Effector memory CD8-positive, alpha-beta T cell (primary cell): Measurements from ENCODE around the gene ZBTB20.

ENCODE experiments used
- ATAC-seq: fragments of 150-1000 bp; cut with Tn5 transposase; replicated peaks from 2 replicates; pipeline ENCODE4 v1.10.0; 2021; ENCODE audit warnings: mild to moderate bottlenecking, moderate library complexity
- DNase-seq, 3 experiments: peaks; one replicate each; pipeline ENCODE4 v3.0.0; 2021
- H3K27ac Mint-ChIP-seq, 2 donors: one replicate each; pipeline ENCODE4 v1.8.0; 2022; ENCODE audit warnings: mild to moderate bottlenecking in 2 of 2, mixed read lengths in 2 of 2, moderate library complexity in 2 of 2
- H3K27me3 Mint-ChIP-seq, 2 donors: one replicate each; pipeline ENCODE4 v1.8.0; 2022; ENCODE audit warnings: mixed read lengths in 2 of 2
- H3K36me3 Mint-ChIP-seq: one replicate; pipeline ENCODE4 v1.8.0; 2022; ENCODE audit warnings: mild to moderate bottlenecking, moderate library complexity, mixed read lengths; ENCODE audit not compliant: insufficient read depth
- H3K4me1 Mint-ChIP-seq, 2 donors: one replicate each; pipeline ENCODE4 v1.8.0; 2022; ENCODE audit warnings: low read depth in 2 of 2, mixed read lengths in 2 of 2
- H3K4me3 Mint-ChIP-seq, 2 donors: one replicate each; pipeline ENCODE4 v1.8.0; 2022; ENCODE audit warnings: mild to moderate bottlenecking in 2 of 2, mixed read lengths in 2 of 2, moderate library complexity in 2 of 2
- H3K9me3 Mint-ChIP-seq, 2 donors: one replicate each; pipeline ENCODE4 v1.8.0; 2022; ENCODE audit warnings: mixed read lengths in 2 of 2

ZBTB20 gene

GRCh38 chr3:114712728-114713492 lies 434.2 kb downstream of the ZBTB20 start:
- DNase-seq (no peak), ATAC-seq (no peak)
- H3K9me3 Mint-ChIP-seq: no peaks in the 10 kb centered on the region
- peaks cover 1 to 5% of the 10 kb centered on the region in 2 donors for H3K4me1 Mint-ChIP-seq
- H3K36me3 Mint-ChIP-seq: no peaks in the 10 kb centered on the region
- no peaks in the 10 kb centered on the region for H3K27me3 Mint-ChIP-seq
- H3K27ac Mint-ChIP-seq: no peak overlapping the region
- no peak overlapping the region for H3K4me3 Mint-ChIP-seq

DNA sequence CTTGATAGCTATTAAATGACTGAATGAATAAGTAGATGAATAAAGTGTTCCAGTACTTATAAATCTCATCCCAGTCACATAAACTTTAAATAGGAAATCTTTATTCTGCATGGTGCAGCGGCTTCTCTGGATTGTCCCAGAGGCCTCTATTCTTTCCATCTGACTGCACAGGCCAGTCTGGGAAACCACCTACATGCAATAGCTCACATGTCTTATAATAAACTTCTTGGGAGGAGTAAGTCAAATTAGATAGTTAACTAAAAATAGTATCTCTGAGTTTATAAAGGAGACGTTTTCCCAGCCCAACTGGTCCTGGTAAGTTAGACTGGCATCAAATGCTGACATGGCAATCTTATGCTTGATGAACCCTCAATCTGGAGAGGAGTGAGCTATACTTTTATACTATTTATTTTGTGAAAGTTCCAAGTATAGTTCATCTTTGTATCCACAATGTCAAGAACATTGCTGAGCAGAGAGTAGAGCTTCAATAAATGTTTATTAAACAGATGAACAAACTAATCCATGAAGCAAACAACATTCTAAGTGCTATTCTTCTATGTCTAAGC lies 435.7 kb downstream of the ZBTB20 start:
- Mint-ChIP-seq H3K9me3 (no peaks in the 10 kb centered on the region), H3K4me3 (no peak overlapping the region), H3K36me3 (peaks cover 3% of the 10 kb centered on the region), H3K4me1 (peaks cover 1 to 10% of the 10 kb centered on the region in 2 donors), H3K27ac (no peak overlapping the region), H3K27me3 (no peaks in the 10 kb centered on the region)
- no peak for ATAC-seq
- no peak for DNase-seq

- Mint-ChIP-seq H3K27ac (no peak overlapping the region), H3K36me3 (peaks cover 3% of the 10 kb centered on the region), H3K27me3 (no peaks in the 10 kb centered on the region), H3K4me1 (peaks cover 1 to 17% of the 10 kb centered on the region in 2 donors), H3K4me3 (no peak overlapping the region), H3K9me3 (no peaks in the 10 kb centered on the region)
- DNase-seq (no peak), ATAC-seq (no peak)
These were observed 438.0 kb downstream of the ZBTB20 start for GRCh38 chr3:114709102-114709501.

DNA sequence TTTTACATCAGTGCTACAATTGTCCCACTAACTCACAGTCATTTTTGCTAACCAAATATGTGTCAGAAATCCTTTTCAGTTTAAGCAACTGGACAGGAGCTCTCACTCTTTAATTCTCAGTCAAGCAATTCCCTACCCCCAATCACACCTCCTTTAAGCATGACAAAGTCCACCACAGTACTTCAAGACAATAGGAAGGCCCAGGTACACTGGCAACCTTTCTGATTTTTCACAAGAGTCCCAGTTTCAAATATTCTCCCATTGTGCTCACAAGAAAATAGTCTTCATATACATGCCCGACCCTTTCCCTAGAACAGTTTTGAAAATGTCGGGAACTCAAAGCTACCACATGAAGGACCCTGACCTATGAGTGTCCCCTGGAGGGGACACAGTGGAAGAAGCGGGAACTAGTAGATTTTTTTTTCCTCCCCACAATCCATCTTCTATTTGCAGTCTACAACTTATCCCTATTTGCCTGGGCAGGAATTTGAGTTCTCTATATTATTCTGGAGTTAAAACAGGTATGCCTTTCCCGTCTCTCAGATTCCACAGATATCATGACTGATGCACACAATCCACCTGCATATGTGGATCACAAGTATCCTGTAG lies 439.7 kb downstream of the ZBTB20 start:
- ATAC-seq: no peak
- Mint-ChIP-seq H3K36me3 (peaks cover 3% of the 10 kb centered on the region), H3K27me3 (no peaks in the 10 kb centered on the region)

DNA sequence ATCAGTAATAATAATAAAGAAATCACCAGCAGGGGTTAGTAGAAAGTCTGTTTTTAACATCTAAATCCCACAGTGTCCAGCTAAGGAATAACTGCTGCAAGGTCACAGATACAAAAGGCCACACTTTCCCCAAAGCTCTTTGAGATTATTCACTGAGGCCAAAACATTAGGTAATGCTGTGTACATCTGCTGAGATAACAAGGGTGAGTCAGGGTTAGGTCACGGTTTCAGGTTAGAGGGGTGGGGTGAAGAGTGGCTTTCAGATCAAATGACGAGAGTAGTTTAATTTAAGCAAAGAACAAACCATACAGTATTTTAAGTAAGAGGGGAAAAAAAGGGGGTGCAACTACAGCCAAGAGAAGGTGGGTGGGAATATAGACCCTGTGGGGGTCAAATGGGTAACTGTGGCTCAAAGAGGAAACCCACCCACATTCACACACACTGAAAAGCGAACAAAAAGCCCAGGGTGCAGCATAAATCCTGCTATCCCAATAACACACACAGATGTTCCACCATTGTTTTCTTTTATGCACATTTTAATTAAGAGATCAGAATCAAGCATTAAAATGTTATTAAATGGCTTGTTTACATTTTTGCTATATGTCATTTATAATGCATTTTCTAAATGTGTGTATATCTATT lies 440.4 kb downstream of the ZBTB20 start:
- H3K36me3 Mint-ChIP-seq: peaks cover 3% of the 10 kb centered on the region
- no peak for DNase-seq
- H3K27ac Mint-ChIP-seq: no peak overlapping the region

More for the DNA sequence above, 439.7 kb downstream of the ZBTB20 start:
- DNase-seq: no peak
- H3K4me3 Mint-ChIP-seq: no peak overlapping the region
- H3K9me3 Mint-ChIP-seq: no peaks in the 10 kb centered on the region
- H3K4me1 Mint-ChIP-seq: peaks cover 1 to 17% of the 10 kb centered on the region in 2 donors
- no peak overlapping the region for H3K27ac Mint-ChIP-seq

DNA sequence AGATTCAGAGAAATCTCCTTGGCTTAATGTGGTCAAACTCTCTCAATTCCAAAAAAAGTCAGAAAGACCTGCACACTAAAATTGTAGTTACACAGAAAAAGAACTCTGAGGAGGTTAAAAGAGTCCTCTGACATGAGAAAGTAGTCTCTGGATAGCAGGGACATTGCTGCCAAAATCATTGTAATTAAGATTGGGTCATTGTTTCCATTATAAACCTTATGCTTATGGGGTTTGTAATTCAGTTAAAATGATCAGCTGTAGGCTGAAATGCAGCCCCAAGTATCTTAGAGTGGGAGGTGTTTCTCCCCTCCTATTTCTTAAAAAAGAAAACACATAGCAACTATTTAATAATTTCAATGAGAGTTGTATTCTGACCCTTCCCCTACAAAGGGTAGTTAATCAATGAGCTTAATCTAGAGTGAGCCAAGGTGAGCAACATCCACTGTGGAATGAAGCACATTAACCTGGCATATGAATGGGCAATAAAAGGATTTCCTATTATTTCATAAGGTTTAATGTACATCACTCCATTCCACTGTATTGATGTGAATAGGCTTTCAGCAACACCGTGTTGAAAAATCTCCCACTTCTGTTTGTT lies 446.4 kb downstream of the ZBTB20 start:
- Mint-ChIP-seq H3K36me3 (no peaks in the 10 kb centered on the region), H3K27me3 (no peaks in the 10 kb centered on the region), H3K9me3 (no peaks in the 10 kb centered on the region), H3K4me1 (peaks cover 0 to 13% of the 10 kb centered on the region in 2 donors), H3K27ac (no peak overlapping the region), H3K4me3 (no peak overlapping the region)
- no peak for DNase-seq
- no peak for ATAC-seq

More for the DNA sequence above, 440.4 kb downstream of the ZBTB20 start:
- Mint-ChIP-seq H3K27me3 (no peaks in the 10 kb centered on the region), H3K4me3 (no peak overlapping the region), H3K9me3 (no peaks in the 10 kb centered on the region), H3K4me1 (peaks cover 1 to 17% of the 10 kb centered on the region in 2 donors)
- ATAC-seq: no peak

DNA sequence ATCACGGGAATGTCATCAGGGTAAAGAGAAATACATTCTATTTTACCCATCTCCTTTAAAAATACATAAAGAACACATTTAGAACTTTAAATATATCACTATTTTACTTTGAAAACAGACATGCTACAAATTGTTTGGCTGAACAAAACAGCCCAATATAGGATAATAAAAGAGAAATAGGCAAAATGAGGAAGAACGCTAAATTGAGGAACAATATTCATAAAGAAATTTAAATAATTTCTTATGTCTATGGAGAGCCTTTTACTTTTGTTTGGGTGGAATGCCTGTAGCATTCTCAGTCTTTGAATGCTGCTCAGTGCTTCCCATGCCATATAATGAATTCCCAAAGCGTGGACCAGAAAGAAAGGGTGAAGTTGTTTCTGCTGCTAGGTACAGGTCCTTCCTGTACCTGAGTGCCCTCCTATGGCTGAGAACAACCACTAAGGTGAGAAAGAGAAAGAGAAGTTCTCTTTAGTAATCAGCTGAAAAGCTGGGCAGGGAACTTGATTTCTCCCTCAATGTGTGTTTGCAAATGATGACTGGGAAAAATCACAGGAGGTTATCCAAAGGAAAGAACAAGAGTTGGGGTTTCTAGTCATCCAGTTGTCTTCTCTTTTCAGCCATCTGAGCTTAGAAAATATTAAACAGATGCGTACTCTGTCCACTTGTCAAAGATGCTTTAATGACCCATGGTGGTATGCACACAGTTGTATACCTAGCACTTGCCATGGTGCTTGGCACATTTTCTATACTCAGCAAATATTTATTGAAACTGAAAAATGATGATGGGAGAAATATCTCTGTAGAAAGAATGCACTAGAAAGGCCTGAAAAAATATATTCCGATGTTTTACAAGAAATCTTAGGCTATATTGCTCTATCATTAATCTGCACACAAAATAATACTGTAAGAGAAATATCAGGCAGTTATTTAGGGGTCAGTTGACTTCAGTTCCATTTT lies 448.7 kb downstream of the ZBTB20 start:
- Mint-ChIP-seq H3K4me1 (peaks cover 0 to 7% of the 10 kb centered on the region in 2 donors), H3K27ac (no peak overlapping the region)

DNA sequence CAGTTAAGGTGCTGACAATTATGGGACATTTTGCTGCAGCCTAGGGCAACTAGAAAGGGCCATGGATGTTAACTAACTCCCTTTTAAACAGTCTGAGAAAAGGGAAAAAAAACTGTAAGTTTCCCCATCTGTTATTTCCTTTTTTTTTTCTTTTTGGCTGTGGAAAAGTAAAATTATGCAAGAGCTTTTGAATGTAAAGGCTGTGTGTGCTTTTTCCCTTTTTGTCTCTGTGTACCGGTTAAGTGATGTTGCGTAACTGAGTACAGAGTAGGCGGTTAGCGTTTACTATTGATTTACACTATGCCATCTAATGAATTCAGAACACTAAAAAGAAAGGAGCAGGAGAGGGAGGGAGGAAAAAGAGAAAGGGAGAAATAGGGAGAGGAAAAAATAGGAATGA lies 449.7 kb downstream of the ZBTB20 start:
- no peak overlapping the region for H3K27ac Mint-ChIP-seq
- H3K36me3 Mint-ChIP-seq: no peaks in the 10 kb centered on the region
- H3K4me3 Mint-ChIP-seq: no peak overlapping the region
- no peaks in the 10 kb centered on the region for H3K9me3 Mint-ChIP-seq
- DNase-seq (no peak), ATAC-seq (no peak)
- peaks cover 0 to 11% of the 10 kb centered on the region in 2 donors for H3K4me1 Mint-ChIP-seq
- H3K27me3 Mint-ChIP-seq: no peaks in the 10 kb centered on the region

More for the DNA sequence above, 448.7 kb downstream of the ZBTB20 start:
- Mint-ChIP-seq H3K9me3 (no peaks in the 10 kb centered on the region), H3K36me3 (no peaks in the 10 kb centered on the region), H3K4me3 (no peak overlapping the region), H3K27me3 (no peaks in the 10 kb centered on the region)
- ATAC-seq: no peak
- DNase-seq: no peak

- ATAC-seq: no peak
- no peaks in the 10 kb centered on the region for H3K27me3 Mint-ChIP-seq
- DNase-seq: no peak
- no peak overlapping the region for H3K27ac Mint-ChIP-seq
- H3K9me3 Mint-ChIP-seq: no peaks in the 10 kb centered on the region
- H3K36me3 Mint-ChIP-seq: no peaks in the 10 kb centered on the region
- H3K4me1 Mint-ChIP-seq: peaks cover 4 to 11% of the 10 kb centered on the region in 2 donors
- H3K4me3 Mint-ChIP-seq: no peak overlapping the region
These were observed 452.8 kb downstream of the ZBTB20 start for GRCh38 chr3:114694251-114694650.

GRCh38 chr3:114691871-114692270 lies 455.2 kb downstream of the ZBTB20 start:
- Mint-ChIP-seq H3K4me1 (peaks cover 4 to 8% of the 10 kb centered on the region in 2 donors), H3K36me3 (no peaks in the 10 kb centered on the region), H3K27me3 (no peaks in the 10 kb centered on the region), H3K9me3 (no peaks in the 10 kb centered on the region), H3K27ac (no peak overlapping the region), H3K4me3 (no peak overlapping the region)
- no peak for DNase-seq
- ATAC-seq: no peak

DNA sequence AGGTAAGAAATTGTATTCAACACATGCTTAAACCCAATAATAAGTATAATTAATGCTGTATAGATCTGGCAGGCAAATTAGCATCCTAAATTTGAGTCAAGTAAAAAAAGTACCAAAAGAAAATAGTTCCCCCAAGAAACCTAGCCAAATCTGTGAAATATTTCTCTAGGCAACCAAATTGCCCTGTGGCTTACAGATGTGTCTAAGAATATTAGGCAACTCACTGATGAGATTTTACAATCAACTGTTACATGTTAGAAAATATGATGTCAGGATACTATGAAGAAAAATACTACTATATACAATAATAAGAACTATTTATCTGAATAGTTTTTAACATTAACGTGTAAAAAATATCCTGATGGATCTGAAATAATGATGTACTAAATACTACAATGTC lies 456.2 kb downstream of the ZBTB20 start:
- Mint-ChIP-seq H3K27ac (no peak overlapping the region), H3K36me3 (no peaks in the 10 kb centered on the region), H3K9me3 (no peaks in the 10 kb centered on the region), H3K4me1 (peaks cover 7 to 8% of the 10 kb centered on the region in 2 donors), H3K27me3 (no peaks in the 10 kb centered on the region), H3K4me3 (no peak overlapping the region)
- no peak for ATAC-seq
- DNase-seq: no peak

DNA sequence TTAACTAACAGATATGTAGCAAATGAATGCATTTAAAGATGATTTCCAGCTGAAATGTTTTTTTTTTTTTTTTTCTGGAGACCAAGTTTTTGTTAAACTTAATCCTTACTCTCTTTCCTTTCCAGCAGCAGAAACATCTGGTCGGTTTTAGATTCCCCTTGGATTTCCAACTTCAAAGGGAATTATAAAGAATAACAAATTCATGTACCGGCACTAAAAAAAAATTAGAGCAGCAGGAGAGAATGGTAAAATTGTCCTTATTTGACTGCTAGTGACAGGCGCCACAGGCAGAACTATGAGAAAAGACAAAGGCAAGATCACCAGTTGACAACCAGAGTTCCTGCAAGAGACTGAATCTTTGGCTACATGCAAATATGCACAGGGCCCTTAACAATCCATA lies 459.9 kb downstream of the ZBTB20 start:
- H3K27me3 Mint-ChIP-seq: no peaks in the 10 kb centered on the region
- H3K9me3 Mint-ChIP-seq: no peaks in the 10 kb centered on the region
- peak overlapping the region in 1 of 2 donors; percentile 46 for H3K27ac Mint-ChIP-seq
- no peak overlapping the region for H3K4me3 Mint-ChIP-seq
- H3K4me1 Mint-ChIP-seq: peaks cover 3 to 8% of the 10 kb centered on the region in 2 donors
- ATAC-seq: no peak
- no peaks in the 10 kb centered on the region for H3K36me3 Mint-ChIP-seq
- no peak for DNase-seq
